Eye (tissue), 1 donor: ENCODE data around the gene ANAPC2.

Experiments
- DNase-seq: peaks from one replicate; pipeline ENCODE4 v3.0.0-alpha.2; 2015

Gene ANAPC2

DNA sequence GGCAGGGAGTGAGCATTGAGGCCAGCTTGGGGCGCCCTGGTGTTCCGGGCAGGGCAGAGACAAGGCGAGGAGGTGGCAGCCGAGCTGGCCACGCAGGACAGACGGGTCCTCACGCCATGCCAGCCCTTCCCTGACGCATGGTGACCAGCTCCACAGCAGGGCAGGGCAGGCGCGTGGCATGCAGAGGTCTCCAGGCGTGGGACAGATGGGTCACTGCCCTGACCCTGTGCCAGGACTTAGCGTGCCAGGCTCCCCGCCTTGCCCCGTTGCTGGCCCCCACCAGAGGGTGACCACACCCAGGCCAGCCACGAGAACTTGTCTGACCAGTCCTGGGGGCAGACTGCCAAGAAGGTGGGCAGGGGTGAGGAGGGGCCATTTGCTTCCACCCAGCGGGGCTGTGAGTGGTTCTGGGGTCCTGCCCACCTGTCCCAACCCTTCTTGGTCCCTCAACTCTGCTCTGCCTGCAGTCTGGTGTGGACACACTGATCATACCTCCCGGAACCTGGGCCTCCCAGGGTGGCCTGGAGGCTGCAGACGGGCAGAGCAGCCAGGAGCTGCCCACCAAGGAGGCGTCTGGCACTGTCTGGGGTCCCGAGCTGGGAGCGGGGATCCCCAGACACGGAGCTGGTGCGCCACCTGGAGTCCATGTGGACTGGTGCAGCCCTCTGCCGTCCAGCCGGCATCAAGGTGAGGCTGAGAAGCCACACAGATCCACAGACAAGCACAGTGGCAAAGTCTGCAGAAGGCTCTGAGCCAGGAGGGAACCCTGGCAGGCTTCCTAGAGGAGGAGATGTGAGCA lies 38.9 kb upstream of the ANAPC2 start, which contains the start of gene RNF224:
TSS of gene RNF224 (plus strand) at position 449 of the 799 bp plus-strand sequence. CDS start 834 bp downstream, outside the sequence.
- peak; percentile 91 for DNase-seq

DNA sequence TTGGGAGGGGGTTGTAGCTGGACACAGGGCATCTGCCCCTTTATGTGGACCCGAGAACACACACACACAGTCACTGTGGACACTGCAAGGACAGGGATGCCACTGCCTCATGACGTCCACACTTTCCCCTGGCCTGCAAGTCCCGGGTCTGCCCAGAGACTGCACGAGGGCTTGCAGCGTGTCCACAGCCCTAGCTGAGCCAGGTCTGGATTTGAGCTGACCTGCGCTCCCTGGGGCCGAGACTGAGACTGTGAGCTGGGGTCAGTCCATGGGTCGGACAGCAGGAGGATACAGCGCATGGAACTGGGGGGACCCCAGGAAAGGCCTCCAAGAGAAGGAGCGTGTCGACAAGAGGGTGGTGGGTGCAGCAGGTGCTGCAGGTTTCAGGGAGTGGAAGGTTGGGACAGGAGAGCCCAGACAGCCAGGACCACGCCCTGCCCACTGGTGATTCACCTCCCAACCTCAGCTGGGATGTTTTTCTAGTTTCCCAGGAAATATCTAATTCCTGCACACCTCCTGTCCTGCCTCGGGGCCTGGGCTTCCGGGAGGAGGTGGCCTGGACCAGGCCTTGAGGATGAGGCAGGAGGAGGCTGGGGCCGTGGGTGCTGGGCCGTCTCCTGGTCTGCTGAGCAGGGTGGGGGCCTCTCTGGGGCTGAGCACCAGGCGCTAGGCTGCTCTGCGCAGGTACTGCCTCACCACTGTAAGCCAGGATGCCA lies 38.1 kb upstream of the ANAPC2 start:
- DNase-seq = no peak

DNA sequence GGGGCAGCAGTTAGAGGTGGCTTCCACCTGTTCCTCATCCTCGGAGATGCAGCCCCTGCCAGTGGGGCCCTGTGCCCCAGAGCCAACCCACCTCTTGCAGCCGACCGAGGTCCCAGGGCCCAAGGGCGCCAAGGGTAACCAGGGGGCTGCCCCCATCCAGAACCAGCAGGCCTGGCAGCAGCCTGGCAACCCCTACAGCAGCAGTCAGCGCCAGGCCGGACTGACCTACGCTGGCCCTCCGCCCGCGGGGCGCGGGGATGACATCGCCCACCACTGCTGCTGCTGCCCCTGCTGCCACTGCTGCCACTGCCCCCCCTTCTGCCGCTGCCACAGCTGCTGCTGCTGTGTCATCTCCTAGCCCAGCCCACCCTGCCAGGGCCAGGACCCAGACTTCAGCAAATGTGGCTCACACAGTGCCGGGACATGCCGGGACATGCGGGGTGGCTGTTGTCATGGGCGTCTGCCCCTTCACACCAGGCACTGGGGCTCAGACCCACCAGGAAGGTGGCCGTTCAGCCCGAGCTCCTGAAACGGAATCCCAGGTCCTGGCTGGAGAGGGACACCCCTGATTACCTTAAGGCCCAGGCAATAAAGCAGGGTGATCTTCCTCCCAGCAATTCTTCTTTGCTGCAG lies 37.5 kb upstream of the ANAPC2 start:
- DNase-seq = no peak

DNA sequence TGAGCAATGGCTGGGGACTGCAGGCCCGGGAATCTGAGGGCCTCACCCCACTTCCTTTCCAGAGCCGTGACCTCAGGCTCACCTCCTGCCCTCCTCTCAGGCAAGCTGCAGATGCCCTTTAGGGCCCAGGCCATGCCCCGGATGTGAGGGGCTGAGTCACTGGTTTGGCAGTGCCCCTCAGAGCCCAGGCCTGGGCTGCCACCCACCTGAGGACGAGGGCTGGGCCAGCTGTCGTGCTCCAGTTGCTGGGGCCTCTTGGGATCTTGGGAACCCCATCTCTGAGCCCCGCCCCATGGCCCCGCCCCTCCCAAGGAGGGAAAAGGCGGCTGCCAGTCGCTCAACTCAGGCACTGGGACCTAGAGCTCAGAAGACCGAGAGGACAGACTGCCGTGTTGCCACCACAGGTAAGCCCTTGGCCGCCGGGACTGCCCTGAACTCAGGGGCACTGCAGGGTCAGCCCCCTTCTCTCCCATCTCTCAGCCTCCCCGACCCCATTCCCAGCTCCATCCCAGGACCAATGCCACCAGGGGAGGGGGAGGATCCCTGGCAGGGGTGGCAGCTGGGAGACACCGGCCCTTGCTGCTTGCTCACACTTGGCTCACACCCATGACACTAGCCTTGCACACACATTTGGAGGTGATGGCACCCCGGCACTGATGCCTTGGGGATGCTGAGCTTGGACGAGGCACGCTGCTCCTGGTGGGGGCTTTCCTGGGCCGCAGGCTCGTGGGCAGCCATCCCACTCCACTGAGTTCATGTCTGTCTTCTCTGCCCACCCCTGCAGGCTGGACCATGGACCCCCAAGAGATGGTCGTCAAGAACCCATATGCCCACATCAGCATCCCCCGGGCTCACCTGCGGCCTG lies 36.7 kb upstream of the ANAPC2 start, which contains the start of gene CYSRT1:
TSS of gene CYSRT1 (plus strand) at position 345 of the 865 bp plus-strand sequence. CDS start at position 793, 448 bp downstream.
- DNase-seq = no peak

DNA sequence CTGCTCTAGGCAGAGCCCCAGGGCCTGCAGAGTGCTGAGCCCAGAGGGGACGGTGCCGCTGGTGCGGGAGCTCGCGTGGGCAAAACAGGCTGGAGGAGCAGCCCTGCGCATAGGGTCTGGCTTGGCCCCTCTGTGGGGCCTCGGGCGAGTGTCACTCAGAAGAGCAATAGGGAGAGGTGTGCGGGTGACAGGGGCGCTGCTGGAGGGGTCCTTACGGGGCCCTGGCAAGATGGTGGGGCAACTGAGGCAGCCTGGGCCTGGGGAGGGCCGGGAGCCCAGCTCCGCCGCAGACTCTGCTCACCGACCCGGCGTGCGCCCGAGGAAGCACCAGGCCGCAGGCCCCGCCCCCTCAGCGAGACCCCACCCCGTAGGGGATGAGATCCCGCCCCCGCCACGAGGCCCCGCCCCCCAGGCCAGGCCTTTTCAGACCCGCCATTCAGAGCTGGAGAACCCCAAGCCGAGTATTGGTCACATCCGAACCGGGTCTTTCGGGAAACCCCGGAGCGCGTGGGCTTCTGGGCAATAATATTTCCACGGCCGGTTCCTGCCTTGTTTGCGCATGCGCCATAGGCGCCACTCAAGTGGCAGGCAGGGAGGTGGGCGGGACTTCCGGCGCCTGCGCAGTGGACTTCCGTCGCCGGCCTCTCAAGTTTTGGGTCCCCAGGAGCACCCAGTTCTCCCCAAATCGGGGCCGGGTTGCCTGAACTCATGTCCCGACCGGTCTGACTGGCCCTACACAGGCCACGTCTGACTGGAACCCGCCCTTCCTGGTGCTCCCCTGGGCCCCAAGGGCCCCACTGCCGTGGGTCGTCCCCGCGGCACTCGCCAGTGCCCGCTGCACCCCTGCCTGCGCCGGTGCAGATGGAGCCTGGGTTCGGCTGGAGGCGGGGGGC lies 35.0 kb upstream of the ANAPC2 start:
- peak; percentile 99 for DNase-seq

DNA sequence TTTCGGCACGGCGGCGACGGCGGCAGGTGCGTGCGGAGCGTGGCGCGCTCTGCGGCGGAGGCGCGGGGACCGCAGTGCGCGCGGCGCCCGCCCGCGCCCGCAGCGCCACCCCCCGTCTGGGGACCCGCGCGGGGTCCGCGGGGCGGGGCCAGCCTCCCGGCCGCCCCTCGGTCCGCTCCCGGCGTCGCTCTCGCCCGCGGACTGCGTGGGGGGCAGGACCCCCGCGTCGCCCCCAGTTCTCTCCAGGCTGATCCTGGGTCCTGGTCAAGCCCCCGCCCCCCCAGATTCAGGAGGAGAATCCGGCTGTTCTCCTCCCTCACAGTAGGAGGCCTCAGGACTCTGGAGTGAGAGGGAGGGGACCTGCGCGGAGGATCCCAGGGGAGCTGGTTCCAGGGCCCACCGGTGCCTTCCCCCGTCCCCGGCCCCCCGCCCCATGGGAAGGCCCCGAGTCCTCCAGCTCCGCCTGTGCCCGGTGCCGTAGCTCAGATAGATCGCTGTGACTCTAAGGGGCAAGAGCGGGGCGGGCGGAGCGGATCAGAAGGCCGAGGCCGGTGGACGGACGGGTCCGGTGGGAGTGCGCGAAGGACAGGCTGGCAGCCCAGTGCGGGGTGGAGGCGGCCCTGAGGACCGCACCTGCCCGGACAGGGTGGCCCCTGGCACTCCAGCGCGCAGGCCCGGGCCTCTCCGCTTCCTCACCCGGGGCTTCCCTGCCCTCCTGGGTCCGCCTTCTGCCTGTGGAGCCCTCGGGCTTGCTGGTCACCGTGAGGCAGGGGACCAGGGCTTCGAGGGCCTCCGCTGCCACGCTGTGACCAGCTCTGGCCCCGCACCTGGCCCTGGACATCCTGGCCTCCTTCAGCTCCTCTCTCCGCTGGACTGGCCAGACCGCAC lies 34.1 kb upstream of the ANAPC2 start, which contains the start of gene RNF208:
TSS of gene RNF208 (minus strand) at position 51 of the 888 bp plus-strand sequence. CDS start 1,028 bp downstream, outside the sequence.
- peak; percentile 66 for DNase-seq

DNA sequence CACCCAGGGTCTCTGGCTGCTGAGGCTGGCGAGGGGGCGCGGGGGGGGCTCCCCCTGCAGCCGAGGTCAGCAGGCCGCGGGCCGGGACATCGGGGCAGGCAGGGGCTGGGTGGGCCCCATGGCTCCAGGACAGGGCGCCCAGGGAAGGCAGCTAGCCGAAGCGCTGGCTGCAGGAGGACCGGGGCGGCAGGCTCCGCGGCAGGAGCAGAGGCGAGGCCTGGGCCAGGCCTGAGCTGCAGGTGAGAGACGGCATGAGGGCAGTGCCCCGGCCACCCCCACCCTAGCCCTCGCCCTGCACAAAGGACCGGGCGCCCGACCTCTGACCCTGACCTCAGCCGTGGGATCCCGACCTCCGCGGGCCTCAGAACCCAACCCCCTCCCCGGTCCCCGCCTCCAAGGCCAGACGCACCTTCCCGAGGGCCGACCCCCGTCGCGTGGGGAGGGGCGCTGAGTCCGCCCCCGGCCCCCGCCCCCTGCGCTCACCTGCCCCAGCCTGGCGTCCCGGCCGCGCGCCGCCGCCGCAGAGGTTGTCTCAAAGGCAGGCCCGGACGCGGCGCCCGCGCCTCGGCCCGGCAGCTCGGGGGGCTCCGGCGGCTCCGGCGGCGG lies 33.2 kb upstream of the ANAPC2 start:
- peak; percentile 40 for DNase-seq

DNA sequence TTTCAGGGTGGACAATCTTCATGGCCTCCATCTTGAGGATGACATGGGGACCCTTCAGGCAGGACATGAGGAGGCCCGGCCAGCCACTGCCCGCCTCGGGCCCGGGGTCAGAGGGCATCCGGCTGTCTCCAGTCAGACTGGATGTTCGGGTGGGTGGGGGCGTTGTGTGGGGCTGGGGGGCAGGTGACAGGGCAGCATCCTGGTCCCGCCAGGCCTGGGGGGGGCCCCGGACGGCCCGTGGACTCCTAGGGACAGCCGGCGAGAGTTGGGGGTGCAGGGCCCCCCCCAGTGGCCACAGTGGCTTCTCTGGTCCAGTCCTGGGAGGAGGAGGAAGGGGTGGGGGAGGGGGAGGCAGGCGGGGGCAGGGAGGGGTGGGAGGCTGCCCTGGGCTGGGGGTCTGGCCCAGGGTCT lies 32.7 kb upstream of the ANAPC2 start:
- no peak for DNase-seq

DNA sequence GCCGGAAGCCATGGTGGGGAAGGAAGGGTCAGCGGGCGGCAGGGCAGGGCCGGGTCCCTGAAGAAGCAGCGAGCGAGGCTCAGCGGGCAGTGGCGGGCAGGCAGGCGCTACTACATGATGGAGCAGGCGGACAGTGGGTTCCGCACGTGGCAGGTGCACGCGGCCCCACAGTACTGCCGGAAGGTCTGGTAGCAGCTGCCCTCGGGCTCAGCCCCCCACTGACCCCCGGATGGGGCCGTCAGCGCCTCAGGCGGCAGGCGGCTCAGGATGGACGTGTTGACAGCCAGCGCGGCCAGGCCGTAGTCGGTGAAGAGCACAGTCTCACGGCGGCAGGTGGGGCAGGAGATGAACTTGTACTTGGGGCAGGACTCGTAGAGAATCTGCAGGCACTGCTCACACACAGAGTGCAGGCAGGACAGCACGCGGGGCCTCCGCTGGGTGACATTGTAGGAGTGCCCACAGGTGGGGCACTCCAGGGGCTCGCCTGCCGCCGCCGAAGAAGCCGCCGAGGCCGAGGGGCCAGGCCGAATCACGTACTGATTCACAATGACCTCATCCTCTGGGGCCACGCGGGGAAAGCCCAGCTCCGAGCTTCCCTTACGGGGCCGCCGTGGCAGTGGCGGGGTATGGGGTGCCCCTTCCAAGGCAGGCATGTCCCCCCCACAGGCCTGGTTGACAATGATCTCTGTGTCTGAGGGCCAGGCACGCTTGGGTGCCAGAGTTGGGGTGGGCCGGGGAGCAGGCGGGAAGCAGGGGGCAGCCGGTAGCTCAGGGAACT lies 32.1 kb upstream of the ANAPC2 start:
- DNase-seq = no peak

DNA sequence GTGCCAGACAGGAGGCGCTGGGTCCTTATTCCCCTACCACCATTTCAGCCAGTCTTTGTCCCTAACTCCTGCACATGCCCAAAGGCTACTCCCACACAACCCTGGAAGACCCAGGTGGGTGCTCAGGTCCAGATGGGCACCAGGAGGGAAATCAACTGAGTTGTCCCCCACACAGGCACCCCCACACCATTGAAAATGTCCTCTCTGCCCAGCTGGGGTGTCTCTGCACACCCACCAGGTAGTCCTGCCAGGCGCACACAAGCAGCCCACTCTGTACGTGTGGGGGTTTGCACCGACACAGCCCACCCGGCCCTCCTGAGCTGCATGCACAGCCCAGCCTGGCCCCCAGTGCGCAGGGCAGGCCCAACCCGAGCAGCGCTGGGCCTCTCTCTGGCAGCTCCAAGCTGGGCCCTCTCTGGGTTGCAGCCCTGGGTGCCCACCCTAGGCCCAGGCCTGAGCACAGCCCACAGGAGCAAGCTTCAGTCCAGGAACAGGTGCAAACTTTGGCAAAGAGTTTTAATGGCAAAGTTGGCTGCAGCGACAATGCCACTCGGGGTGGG lies 31.5 kb upstream of the ANAPC2 start:
- no peak for DNase-seq

DNA sequence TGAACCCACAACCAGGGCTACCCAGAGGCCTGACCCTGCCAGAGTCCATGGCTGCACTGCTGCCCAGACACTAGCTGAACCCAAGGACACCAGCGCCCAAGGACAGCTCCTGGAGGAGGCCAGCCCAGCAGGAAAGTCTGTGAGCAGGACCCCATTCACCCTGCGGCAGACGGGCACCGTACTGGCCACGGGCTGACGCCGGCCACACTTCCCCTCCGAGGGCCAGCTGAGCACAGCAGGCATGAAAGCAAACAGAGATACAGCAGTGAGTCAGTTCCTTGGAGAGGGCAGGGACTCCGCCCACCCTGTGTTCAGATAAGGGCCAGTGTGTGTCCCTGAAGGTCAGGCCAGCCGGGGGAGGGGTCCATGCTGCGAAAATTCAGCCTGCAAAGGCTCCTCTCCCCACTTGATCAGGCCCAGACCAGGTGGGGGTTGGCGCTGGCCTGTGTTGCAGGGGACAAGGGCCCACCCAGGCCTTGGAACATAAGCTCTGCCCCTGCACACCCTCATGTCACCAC lies 30.5 kb upstream of the ANAPC2 start:
- DNase-seq = no peak

DNA sequence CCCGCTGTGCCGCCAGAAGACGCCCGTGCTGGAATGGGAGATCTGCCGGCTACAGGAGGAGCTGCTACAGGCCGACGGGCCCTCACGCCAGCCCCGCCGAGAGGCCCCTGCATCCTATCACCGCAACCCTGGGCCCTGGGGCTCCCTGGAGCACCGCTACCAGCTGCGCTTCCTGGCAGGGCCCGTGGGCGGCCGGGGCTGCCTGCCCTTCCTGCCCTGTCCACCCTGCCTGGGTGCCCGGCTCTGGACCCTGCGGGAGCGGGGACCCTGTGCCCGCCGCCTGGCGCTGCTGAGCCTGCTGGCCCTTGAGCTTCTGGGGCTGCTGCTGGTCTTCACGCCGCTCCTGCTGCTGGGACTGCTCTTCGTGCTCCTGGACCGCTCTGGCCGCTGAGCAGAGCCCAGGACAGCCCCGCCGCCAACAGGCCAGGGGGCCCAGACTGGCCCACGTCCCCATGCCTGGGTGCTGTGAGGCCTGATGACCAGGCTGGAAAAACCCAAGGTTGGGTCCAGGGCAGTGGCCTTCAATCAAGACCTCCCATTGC lies 29.9 kb upstream of the ANAPC2 start:
- DNase-seq = no peak

DNA sequence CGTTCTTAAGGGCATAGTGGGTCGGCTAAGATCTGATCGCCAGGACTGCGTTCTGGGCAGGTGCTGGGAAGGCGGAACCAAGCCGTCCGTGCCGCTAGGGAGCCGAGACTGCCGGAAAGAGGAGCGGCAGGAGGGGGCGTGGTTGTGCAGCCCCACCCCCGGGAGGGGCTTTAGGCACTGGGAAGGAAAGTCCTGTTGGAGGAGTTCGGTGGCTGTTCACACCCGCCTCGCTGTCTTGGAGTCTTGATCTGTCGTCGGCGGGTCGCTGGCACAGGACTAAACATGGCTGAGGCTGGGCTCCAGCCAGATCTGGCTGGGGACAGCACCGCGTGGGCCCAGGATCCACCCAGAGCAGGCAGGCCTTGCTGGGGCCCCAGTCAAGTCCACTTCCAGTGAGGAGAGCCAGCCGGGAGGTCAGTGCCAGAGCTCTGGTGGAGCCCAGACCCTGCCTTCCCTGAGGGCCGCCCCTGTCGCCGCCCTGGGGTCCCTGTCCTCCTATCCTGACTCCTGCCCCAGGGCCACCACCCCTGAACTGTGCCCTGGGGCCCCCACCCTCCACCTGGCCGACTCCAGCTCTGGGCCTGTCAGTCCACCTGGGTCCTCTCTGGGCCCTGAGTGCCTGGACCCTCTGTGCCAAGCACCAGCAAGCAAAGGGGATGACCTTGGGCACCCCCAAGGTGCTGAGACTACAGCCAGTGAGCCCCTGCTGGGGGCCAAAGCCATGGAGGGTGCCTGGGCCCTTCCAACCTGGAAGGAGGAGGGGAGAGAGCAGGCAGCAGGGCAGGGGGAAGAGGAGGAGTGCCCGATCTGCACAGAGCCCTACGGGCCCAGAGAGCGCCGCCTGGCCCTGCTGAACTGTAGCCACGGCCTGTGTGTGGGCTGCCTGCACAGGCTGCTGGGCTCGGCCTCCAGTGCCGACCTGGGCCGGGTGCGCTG lies 29.2 kb upstream of the ANAPC2 start:
- DNase-seq = no peak

DNA sequence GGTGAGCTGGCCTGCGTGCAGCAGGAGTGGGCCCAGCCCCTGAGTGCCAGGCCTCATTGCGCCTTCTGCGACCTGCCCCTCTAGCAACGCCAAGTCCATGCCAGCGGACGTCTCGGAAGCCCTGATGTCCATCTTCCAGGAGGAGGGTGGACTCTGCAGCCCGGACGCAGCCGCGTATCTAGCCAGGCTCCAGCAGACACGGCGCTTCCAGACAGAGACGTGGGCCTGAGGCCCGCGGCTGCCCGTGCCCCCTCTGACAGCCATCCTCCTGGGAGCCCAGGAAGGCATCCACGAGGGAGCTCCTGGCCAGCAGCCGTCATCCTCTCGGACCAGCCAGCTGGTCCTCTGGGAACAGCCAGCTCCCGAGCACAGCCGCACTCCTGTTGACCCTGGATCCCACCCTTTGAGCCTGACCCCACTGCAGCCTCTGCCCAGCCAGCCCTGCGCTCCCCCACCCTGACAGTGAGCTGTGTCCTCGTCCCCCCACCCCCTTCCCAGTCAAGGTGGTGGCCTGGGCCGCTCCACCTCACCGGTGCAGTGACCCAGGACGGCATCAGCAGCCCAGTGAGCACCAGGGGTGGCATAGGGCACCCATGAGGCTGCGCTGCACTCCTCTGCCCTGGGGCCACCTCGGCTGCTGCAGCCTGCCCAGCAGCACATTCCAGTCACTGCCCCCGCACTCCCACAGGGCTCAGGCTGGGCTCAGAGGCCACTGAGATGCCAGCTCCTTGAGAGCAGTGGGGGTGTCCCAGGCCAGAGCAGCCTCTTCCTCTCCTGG lies 28.0 kb upstream of the ANAPC2 start:
- DNase-seq = no peak

DNA sequence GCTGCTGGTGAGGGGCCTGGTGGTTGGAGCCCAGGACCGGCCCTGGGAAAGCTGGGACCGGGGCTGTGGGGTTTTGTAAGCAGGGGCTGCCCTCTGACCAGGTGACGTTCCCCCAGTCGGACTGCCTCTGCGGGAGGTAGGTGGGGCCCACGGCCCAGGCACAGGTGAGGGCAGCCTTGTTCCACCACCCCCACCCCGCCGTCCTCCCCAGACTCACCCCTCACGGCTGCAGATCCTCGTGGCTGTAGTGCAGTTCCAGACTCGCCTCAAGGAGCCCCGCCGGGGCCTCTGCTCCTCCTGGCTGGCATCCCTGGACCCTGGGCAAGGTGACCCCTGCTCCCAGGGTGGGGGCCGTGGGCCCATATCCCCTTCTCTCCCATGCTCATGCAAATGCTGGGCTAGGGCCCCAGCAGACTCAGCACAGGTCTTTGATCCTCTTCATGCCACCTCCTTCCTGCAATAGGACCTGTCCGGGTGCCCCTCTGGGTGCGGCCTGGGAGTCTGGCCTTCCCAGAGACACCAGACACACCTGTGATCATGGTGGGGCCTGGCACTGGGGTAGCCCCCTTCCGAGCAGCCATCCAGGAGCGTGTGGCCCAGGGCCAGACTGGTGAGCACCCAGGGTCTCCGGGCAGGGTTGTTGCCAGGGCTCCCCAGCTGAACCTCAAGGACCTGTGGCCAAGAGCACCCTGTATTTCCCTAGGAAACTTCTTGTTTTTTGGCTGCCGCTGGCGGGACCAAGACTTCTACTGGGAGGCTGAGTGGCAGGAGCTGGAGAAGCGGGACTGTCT lies 27.0 kb upstream of the ANAPC2 start:
- DNase-seq = no peak
